ENCODE results near the gene DDX54. TPM values are rescaled to one million over a fixed set of nuclear protein-coding genes. Genes with fewer than 3 reads are reported as not detected.

The DDX54 gene
- total and polyA plus RNA-seq, 4 donors = 17.9 to 75.3 (median 51.9) TPM

DNA sequence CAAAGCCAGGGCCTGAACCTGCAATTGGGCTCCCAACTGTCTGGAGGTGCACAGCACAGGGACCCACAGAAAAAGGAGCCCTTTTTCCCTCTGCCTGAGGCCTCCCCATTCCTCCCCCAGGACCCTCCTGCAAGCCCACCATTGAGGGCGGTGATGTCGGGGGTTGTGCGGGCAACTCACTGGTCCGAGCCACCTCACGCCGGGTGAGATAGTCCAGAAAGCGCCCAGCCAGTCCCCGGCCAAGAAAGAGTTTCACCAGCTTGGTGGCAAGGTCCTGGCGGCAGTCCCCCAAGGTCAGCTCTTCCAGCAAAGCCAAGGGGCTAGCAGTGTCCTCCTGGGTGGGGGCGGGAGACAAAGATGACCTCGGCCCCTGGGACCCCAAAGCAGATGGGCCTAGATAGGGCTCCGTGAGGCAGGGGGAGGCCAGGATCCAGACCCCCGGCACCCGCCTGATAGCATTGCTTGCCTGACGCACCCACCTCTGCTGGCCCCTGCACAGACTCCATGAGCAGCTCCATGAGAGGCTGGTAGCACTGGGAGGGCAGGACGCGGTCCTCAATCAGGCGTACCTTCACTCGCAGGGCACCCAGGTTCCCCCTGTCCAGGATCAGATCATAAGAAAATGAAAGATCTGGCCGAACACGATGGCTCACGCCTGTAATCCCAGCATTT is 69.7 kb downstream of the DDX54 start:
- ATAC-seq (ENCODE audit: insufficient read depth, low FRiP score) (no peak), DNase-seq (no peak)
- no peaks in the 10 kb centered on the region for H3K36me3 ChIP-seq (ENCODE audit: control insufficient read depth in 4 of 4, insufficient read depth in 4 of 4, low read length in 4 of 4)
- H3K4me3 ChIP-seq = no peak overlapping the region
- 86 to 91% methylated on average over 22 of the region's 22 CpGs for WGBS, 2 donors
- H3K4me1 ChIP-seq (ENCODE audit: control insufficient read depth in 5 of 5, insufficient read depth in 5 of 5, low read length in 5 of 5) = no peaks in the 10 kb centered on the region
- H3K9me3 ChIP-seq (ENCODE audit: control insufficient read depth in 4 of 4, insufficient read depth in 3 of 4, low read length in 3 of 4) = no peaks in the 10 kb centered on the region
- TF ChIP-seq, protein P1, sequence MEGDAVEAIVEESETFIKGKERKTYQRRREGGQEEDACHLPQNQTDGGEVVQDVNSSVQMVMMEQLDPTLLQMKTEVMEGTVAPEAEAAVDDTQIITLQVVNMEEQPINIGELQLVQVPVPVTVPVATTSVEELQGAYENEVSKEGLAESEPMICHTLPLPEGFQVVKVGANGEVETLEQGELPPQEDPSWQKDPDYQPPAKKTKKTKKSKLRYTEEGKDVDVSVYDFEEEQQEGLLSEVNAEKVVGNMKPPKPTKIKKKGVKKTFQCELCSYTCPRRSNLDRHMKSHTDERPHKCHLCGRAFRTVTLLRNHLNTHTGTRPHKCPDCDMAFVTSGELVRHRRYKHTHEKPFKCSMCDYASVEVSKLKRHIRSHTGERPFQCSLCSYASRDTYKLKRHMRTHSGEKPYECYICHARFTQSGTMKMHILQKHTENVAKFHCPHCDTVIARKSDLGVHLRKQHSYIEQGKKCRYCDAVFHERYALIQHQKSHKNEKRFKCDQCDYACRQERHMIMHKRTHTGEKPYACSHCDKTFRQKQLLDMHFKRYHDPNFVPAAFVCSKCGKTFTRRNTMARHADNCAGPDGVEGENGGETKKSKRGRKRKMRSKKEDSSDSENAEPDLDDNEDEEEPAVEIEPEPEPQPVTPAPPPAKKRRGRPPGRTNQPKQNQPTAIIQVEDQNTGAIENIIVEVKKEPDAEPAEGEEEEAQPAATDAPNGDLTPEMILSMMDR (IDR thresholded peaks at IDR 0.05; ENCODE audit: control extremely low read depth, extremely low read depth) = no peak
- H3K27me3 ChIP-seq (ENCODE audit: control insufficient read depth in 3 of 3, insufficient read depth in 3 of 3, low read length in 2 of 3) = peaks cover 0 to 4% (median 2%) of the 10 kb centered on the region in 3 donors
- no peak overlapping the region for H3K27ac ChIP-seq (ENCODE audit: low read depth in 1 of 2, low read length in 1 of 2)
- no peak overlapping the region for H3K9ac ChIP-seq (ENCODE audit: insufficient read depth in 1 of 2, low read length in 2 of 2)

DNA sequence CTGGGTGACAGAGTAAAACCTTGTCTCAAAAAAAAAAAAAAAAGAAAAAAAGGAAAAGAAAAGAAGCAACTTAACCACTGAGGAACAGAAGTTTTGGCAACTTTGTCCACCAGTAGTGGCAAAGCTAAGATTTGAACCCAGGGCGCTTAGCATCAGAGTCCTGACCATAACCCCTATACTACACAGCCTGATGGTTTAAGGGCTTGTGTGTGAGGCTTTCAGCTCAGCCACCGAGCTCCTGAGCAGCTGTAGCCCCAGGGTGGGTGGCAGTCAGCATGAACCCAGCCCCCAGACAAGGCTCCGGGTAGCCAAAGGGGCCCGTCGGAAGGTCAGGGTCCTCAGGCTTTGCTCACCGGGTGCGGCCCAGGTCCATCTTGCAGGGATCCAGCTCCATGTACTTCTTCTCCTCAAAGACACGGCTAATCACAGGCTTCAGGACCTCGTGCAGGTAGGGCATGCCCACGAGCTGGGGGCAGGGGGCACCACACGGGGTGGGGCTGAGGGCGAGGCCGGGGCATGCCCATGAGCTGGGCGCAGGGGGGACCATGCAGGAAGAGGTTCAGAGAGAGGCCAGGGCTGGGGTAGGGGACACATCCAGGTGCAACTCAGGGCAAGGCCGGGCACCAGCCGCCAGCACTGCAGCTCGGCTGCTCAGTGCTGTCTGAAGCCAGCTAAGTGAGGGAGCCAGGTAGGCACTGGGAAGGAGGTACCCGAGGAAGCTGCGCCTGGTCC is 70.7 kb downstream of the DDX54 start:
- DNase-seq (no peak), ATAC-seq (ENCODE audit: insufficient read depth, low FRiP score) (no peak)
- WGBS, 2 donors = 88% methylated on average over 19 of the region's 19 CpGs
- TF ChIP-seq, protein P1 (IDR thresholded peaks at IDR 0.05; ENCODE audit: control extremely low read depth, extremely low read depth) = no peak
- Histone ChIP-seq H3K4me3 (no peak overlapping the region), H3K36me3 (ENCODE audit: control insufficient read depth in 4 of 4, insufficient read depth in 4 of 4, low read length in 4 of 4) (no peaks in the 10 kb centered on the region), H3K4me1 (ENCODE audit: control insufficient read depth in 5 of 5, insufficient read depth in 5 of 5, low read length in 5 of 5) (no peaks in the 10 kb centered on the region), H3K27ac (ENCODE audit: low read depth in 1 of 2, low read length in 1 of 2) (no peak overlapping the region), H3K9ac (ENCODE audit: insufficient read depth in 1 of 2, low read length in 2 of 2) (no peak overlapping the region), H3K9me3 (ENCODE audit: control insufficient read depth in 4 of 4, insufficient read depth in 3 of 4, low read length in 3 of 4) (no peaks in the 10 kb centered on the region), H3K27me3 (ENCODE audit: control insufficient read depth in 3 of 3, insufficient read depth in 3 of 3, low read length in 2 of 3) (peaks cover 0 to 4% (median 2%) of the 10 kb centered on the region in 3 donors)

DNA sequence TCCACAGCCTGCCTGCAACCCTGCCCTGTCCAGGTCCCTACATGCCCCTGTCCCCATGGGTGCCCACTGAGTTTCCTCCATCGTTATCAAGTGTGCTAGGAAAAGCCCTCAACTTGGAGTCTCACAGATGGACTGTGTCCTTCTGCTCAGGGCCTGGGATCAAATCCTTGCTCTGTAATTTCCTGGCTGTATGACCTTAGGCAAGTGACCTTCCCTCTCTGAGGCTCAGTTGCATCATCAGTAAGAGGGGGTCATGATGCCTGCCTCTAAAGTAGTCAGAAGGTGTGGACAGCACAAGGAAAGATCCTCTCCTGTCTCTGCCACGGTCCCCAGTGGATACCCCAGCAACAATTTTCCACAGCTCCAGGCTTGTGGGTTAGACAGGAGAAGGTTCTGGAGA is 71.9 kb downstream of the DDX54 start:
- DNase-seq = no peak

More for the DNA sequence above, 71.9 kb downstream of the DDX54 start:
- Histone ChIP-seq H3K36me3 (ENCODE audit: control insufficient read depth in 4 of 4, insufficient read depth in 4 of 4, low read length in 4 of 4) (no peaks in the 10 kb centered on the region), H3K4me1 (ENCODE audit: control insufficient read depth in 5 of 5, insufficient read depth in 5 of 5, low read length in 5 of 5) (no peaks in the 10 kb centered on the region), H3K27me3 (ENCODE audit: control insufficient read depth in 3 of 3, insufficient read depth in 3 of 3, low read length in 2 of 3) (peaks cover 0 to 4% (median 2%) of the 10 kb centered on the region in 3 donors), H3K27ac (ENCODE audit: low read depth in 1 of 2, low read length in 1 of 2) (no peak overlapping the region), H3K4me3 (no peak overlapping the region), H3K9me3 (ENCODE audit: control insufficient read depth in 4 of 4, insufficient read depth in 3 of 4, low read length in 3 of 4) (no peaks in the 10 kb centered on the region), H3K9ac (ENCODE audit: insufficient read depth in 1 of 2, low read length in 2 of 2) (no peak overlapping the region)
- 64 to 81% methylated on average over 2 of the region's 2 CpGs for WGBS, 2 donors
- ATAC-seq (ENCODE audit: insufficient read depth, low FRiP score) = no peak
- TF ChIP-seq, protein P1 (IDR thresholded peaks at IDR 0.05; ENCODE audit: control extremely low read depth, extremely low read depth) = no peak

Measured in lung (tissue), 12 donors.